ENCODE measurements around the gene RPL22. TPM values are rescaled to one million over a fixed set of nuclear protein-coding genes. Genes with fewer than 3 reads are reported as not detected.

Gene RPL22
- total and polyA plus RNA-seq, 8 donors: 265 to 719 (median 628) TPM

DNA sequence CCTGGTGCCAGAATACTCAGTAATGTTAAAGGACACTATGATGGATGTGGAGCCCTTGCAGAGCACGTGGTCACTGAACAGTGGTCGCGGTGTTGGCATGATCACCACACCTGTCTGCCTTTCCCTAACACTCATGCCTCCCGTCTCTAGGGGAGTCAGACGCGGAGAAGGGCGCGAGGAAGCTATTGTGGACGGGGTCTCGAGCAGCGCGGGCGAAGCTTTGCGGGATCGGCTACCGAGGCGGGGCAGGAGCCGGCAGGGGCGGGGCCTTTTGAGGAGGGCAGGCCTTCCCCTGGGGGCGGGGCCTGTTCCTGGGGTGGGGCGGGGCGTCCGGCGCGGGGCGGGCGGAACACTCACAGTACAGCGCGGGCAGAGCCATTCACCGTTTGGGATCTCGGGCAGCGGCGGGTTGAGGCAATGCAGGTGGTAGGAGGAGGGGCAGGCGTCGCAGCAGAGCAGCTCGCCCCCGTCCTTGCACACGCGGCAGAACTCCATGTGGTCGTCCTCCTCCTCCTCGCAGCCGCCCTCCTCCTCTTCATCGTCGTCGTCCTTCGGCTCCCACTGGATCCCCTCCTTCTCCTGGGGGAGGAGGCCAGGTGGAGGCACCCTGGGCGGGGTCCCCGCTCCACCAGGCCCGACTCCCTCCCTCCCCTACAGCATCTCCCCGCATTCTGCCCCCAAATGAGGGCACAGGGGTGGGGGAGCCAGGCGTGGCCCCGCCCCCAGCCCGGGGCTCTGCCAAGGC, 50.7 kb downstream of the RPL22 start:
- TF ChIP-seq, protein P1, sequence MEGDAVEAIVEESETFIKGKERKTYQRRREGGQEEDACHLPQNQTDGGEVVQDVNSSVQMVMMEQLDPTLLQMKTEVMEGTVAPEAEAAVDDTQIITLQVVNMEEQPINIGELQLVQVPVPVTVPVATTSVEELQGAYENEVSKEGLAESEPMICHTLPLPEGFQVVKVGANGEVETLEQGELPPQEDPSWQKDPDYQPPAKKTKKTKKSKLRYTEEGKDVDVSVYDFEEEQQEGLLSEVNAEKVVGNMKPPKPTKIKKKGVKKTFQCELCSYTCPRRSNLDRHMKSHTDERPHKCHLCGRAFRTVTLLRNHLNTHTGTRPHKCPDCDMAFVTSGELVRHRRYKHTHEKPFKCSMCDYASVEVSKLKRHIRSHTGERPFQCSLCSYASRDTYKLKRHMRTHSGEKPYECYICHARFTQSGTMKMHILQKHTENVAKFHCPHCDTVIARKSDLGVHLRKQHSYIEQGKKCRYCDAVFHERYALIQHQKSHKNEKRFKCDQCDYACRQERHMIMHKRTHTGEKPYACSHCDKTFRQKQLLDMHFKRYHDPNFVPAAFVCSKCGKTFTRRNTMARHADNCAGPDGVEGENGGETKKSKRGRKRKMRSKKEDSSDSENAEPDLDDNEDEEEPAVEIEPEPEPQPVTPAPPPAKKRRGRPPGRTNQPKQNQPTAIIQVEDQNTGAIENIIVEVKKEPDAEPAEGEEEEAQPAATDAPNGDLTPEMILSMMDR (IDR thresholded peaks at IDR 0.05): no peak
- Histone ChIP-seq H3K27me3 (peaks cover 8 to 62% of the 10 kb centered on the region in 2 donors), H3K4me1 (peaks cover 3 to 8% of the 10 kb centered on the region in 2 donors), H3K36me3 (no peaks in the 10 kb centered on the region), H3K27ac (no peak overlapping the region), H3K9me3 (no peaks in the 10 kb centered on the region), H3K4me3 (no peak overlapping the region)
- intact Hi-C loops (cut with DNase I): no loop called here
- ATAC-seq (peak; percentile 94), DNase-seq (peak in 3 of 4 donors; percentile 16 to 93 (median 47))

DNA sequence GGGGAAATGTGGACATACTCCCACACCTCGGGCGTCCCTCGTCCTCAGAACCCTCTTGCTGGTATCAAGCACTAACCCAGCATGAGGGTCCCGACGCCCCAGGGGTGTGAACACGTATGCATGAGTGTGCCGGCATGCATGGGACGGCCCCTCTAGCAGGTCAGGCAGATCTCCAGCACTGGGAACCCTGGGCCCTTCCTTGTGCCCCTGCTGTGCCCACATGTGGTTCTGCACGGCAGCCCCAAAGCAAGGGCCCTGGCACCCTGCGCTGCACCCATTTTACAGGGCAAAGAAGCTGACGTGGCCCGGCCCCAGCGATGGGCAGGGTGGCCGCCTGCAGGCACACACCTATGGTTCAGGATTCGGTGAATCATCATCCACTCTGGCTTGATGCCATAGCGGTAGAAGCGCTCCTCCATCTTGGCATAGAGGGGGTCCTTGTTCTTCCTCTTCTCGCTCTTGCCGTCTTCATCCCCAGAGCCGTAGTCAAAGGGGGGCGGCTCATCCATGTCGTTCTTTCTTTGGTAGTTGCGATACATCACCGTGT, 53.5 kb downstream of the RPL22 start:
- intact Hi-C loops (cut with DNase I): no loop called here
- Histone ChIP-seq H3K27me3 (peaks cover 8 to 63% of the 10 kb centered on the region in 2 donors), H3K4me1 (peaks cover 3 to 8% of the 10 kb centered on the region in 2 donors), H3K27ac (no peak overlapping the region), H3K4me3 (no peak overlapping the region), H3K36me3 (no peaks in the 10 kb centered on the region), H3K9me3 (no peaks in the 10 kb centered on the region)
- TF ChIP-seq, protein P1 (IDR thresholded peaks at IDR 0.05): no peak
- ATAC-seq: no peak
- DNase-seq: no peak

GRCh38 chr1:6145396-6145750, 54.0 kb downstream of the RPL22 start:
- no peaks in the 10 kb centered on the region for H3K36me3 ChIP-seq
- H3K4me1 ChIP-seq: peaks cover 3 to 8% of the 10 kb centered on the region in 2 donors
- intact Hi-C loops (cut with DNase I): no loop called here

GRCh38 chr1:6144647-6145395, 54.6 kb downstream of the RPL22 start:
- TF ChIP-seq, protein P1 (IDR thresholded peaks at IDR 0.05): no peak
- Histone ChIP-seq H3K27ac (no peak overlapping the region), H3K27me3 (peaks cover 8 to 62% of the 10 kb centered on the region in 2 donors), H3K4me3 (no peak overlapping the region), H3K36me3 (no peaks in the 10 kb centered on the region), H3K9me3 (no peaks in the 10 kb centered on the region), H3K4me1 (peaks cover 3 to 8% of the 10 kb centered on the region in 2 donors)
- ATAC-seq (no peak), DNase-seq (no peak)
- intact Hi-C loops (cut with DNase I): no loop called here

More at GRCh38 chr1:6145396-6145750, 54.0 kb downstream of the RPL22 start:
- H3K4me3 ChIP-seq: no peak overlapping the region
- H3K27ac ChIP-seq: no peak overlapping the region
- ATAC-seq: no peak
- TF ChIP-seq, protein P1 (IDR thresholded peaks at IDR 0.05): no peak
- no peaks in the 10 kb centered on the region for H3K9me3 ChIP-seq
- peaks cover 8 to 63% of the 10 kb centered on the region in 2 donors for H3K27me3 ChIP-seq
- no peak for DNase-seq

DNA sequence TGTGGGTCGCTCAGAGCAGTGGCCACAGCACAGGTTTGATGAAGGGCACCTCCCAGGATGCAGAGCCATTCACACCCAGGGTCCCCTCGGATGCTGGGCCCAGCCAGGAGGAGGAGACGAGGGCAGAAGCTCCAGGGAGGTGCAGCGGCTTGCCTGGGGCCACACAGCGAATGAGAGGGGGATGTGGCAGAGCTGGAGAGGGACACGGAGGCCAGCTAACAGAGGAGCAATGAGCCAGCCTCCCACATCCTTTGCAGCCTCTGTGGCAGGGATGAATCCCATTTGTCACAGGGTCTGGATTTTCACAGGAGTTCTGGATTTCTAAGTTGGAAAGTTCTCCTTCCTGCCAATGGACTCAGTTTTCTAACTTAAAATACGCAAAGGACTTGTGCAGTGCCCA, 55.2 kb downstream of the RPL22 start:
- Histone ChIP-seq H3K4me3 (no peak overlapping the region), H3K9me3 (no peaks in the 10 kb centered on the region), H3K36me3 (no peaks in the 10 kb centered on the region), H3K4me1 (peaks cover 3 to 8% of the 10 kb centered on the region in 2 donors), H3K27ac (no peak overlapping the region), H3K27me3 (peaks cover 8 to 56% of the 10 kb centered on the region in 2 donors)
- no peak for ATAC-seq
- TF ChIP-seq, protein P1 (IDR thresholded peaks at IDR 0.05): no peak
- intact Hi-C loops (cut with DNase I): no loop called here
- DNase-seq: no peak

Measured in left lung (tissue), 10 donors.